ENCODE results near the gene ASTL.

- no peak for TF ChIP-seq CTCF (conservative IDR thresholded peaks at IDR 0.05 in 1 of 2, IDR thresholded peaks at IDR 0.05 in 1 of 2; ENCODE audit: extremely low read depth in 1 of 2, insufficient read depth in 1 of 2, low read depth in 1 of 2, low read length in 2 of 2)
- TF ChIP-seq EZH2 (IDR thresholded peaks at IDR 0.05; ENCODE audit: borderline replicate concordance, low read length), result no peak
These were observed 15.7 kb upstream of the ASTL start for GRCh38 chr2:96153991-96154431.

Data from mammary epithelial cell (primary cell).